GM18520 (cell line): Measurements from ENCODE around the gene MRPL11.
"Not testable (repeated sequence)": the region's sequence is repeated elsewhere in the genome, so short reads cannot be mapped to it uniquely, and the experiment has no call there.

Experiments used
- ATAC-seq: cut with Tn5 transposase; IDR thresholded peaks from one replicate; pipeline ENCODE4 v1.9.1; 2021; ENCODE audit not compliant: unreplicated experiment

Gene MRPL11

GRCh38 chr11:66467034-66467659, 28.5 kb upstream of the MRPL11 start:
- ATAC-seq, result peak; percentile 10

GRCh38 chr11:66466225-66467033, 27.8 kb upstream of the MRPL11 start, which contains the start of gene PELI3:
Gene PELI3 (plus strand): TSS chr11:66466905. CDS start chr11:66468129, 1,224 bp downstream.
- ATAC-seq, result peak; percentile 57

- ATAC-seq, result no peak
Observed at GRCh38 chr11:66465373-66466224, 27.0 kb upstream of the MRPL11 start.

GRCh38 chr11:66464916-66465315, 26.3 kb upstream of the MRPL11 start:
- no peak for ATAC-seq

- ATAC-seq, result not testable (repeated sequence)
Observed at GRCh38 chr11:66464116-66464515, 25.5 kb upstream of the MRPL11 start.

GRCh38 chr11:66462911-66463310, 24.3 kb upstream of the MRPL11 start:
- ATAC-seq, result no peak

- ATAC-seq, result no peak
Observed at GRCh38 chr11:66462010-66462409, 23.4 kb upstream of the MRPL11 start.

GRCh38 chr11:66459138-66459778, 20.6 kb upstream of the MRPL11 start:
- no peak for ATAC-seq

GRCh38 chr11:66457826-66458225, 19.2 kb upstream of the MRPL11 start:
- no peak for ATAC-seq

GRCh38 chr11:66454828-66455227, 16.2 kb upstream of the MRPL11 start:
- ATAC-seq, result no peak

GRCh38 chr11:66454247-66454646, 15.6 kb upstream of the MRPL11 start:
- ATAC-seq, result no peak

GRCh38 chr11:66451663-66452062, 13.0 kb upstream of the MRPL11 start:
- no peak for ATAC-seq

GRCh38 chr11:66450560-66450959, 11.9 kb upstream of the MRPL11 start:
- no peak for ATAC-seq

GRCh38 chr11:66448523-66448922, 9.9 kb upstream of the MRPL11 start:
- no peak for ATAC-seq

GRCh38 chr11:66447012-66447411, 8.4 kb upstream of the MRPL11 start:
- ATAC-seq, result no peak

- no peak for ATAC-seq
Observed at GRCh38 chr11:66443602-66444001, 5.0 kb upstream of the MRPL11 start.

- ATAC-seq, result not testable (repeated sequence)
Observed at GRCh38 chr11:66440940-66441282, 2.3 kb upstream of the MRPL11 start.

GRCh38 chr11:66440101-66440939, 1.7 kb upstream of the MRPL11 start:
- ATAC-seq, result not testable (repeated sequence)

- ATAC-seq, result no peak
Observed at GRCh38 chr11:66437979-66438503, 607 bp downstream of the MRPL11 start.

GRCh38 chr11:66432597-66432996, 6.1 kb downstream of the MRPL11 start:
- no peak for ATAC-seq
